Activated CD8-positive, alpha-beta memory T cell treated with anti-CD3 and anti-CD28 coated beads for 48 hours (primary cell): ENCODE results near the gene TTC28.

ENCODE experiments used
- DNase-seq, 3 experiments: peaks; one replicate each; pipeline ENCODE4 v3.0.0-alpha.2; 2020; ENCODE audit warnings: low read depth in 2 of 3, low spot score in 2 of 3

The TTC28 gene

GRCh38 chr22:27978317-27978716 lies 701.3 kb downstream of the TTC28 start:
- DNase-seq = no peak

- DNase-seq = no peak
These were observed 703.1 kb downstream of the TTC28 start for GRCh38 chr22:27976586-27976985.

- DNase-seq = no peak
These were observed 704.1 kb downstream of the TTC28 start for GRCh38 chr22:27975381-27976013.

- DNase-seq = no peak
These were observed 705.8 kb downstream of the TTC28 start for GRCh38 chr22:27973846-27974245.

- DNase-seq = no peak
These were observed 706.6 kb downstream of the TTC28 start for GRCh38 chr22:27972732-27973698.

GRCh38 chr22:27971926-27972325 lies 707.7 kb downstream of the TTC28 start:
- DNase-seq = no peak

GRCh38 chr22:27970596-27971220 lies 708.9 kb downstream of the TTC28 start:
- no peak for DNase-seq

- no peak for DNase-seq
These were observed 713.2 kb downstream of the TTC28 start for GRCh38 chr22:27966168-27967064.

DNA sequence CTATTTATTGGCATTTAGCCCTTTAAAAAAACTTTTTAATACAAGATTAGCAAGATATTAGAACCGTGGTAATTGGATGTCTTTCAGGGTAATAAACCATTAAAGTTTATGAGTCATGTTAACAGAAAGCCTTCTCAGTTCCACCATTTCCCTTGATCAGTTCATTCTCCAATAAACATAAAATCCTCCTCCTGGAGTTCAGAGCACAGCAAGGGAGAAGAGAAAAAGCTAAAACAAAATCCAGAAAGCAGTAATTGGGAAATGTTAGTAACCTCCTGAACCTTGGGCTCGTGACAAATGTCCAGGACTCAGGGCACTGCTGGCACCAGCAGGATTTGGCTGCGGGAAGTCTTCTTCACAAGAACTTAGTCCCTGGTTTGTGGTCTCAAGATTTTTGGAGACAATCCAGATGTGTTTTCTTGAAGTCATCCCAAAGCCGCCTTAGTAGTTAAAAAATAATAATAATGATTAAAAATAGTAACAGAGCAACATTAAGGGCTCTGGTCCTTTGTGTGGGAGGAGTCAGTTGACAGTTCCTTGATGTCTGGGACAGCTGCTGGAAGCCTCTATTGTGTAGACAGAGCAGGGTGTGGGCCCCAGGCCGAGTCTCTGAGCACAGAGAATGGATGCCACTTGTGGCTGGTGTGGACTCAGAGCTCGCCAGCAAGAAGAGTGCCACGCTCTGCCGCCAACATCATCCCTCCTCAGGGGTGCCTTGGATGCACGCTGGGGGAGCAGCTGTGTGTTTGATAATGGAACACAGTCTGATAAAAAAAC lies 717.2 kb downstream of the TTC28 start:
- DNase-seq = no peak

DNA sequence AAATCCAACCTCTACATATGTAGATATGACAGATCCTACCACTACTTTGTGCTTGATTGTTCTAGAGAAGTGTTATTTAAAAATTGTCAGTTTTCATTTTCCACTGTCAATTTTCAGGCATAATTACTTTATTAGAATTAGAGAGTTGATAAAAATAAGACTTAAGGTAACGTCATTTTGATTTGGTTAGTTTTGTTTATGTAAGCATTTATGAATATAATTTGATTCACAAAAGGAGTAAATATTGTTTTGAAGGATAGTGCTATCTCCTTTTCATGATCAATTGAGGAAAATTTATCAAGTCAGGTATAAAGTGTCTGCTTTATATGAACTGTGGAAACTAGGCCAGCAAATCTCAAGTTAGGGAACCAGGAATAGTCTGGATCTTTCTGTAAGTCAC lies 718.0 kb downstream of the TTC28 start:
- DNase-seq = no peak

GRCh38 chr22:27961182-27961581 lies 718.5 kb downstream of the TTC28 start:
- no peak for DNase-seq

DNA sequence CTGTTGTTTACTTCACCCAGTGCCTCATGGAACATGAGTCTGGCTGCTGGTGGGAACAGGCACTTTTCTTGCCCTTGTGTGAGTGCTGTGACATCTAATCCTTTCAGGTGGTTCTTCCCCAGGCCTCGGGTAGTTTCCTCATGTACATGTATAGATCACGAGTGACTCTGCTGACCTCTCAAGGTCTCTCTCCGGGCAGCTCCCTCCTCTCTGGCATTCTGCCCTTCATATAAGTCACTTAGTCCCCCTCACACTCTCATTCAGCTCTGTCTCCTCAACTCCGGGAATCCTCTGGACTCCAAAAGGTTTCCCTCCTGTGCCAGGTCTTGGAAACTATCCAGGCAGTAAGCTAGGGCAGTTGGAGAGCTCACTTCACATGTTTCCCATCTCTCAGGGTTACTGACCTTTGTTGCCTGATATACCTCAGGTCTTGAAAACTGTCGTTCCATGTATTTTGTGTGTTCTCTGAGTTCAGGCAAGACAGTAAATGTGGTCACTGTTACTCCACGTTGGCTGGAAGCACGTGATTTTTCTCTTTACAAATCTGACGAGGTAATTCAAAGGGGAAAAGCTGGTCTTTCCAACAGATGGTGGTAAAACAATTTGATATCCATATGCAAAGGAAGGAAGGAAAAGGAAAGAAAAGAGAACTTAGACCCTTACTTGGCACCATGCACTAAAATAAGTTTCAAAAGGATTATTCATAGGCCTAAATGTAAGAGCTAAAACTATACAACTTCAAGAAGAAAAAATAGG lies 720.1 kb downstream of the TTC28 start:
- no peak for DNase-seq

GRCh38 chr22:27952779-27953178 lies 726.9 kb downstream of the TTC28 start:
- no peak for DNase-seq

DNA sequence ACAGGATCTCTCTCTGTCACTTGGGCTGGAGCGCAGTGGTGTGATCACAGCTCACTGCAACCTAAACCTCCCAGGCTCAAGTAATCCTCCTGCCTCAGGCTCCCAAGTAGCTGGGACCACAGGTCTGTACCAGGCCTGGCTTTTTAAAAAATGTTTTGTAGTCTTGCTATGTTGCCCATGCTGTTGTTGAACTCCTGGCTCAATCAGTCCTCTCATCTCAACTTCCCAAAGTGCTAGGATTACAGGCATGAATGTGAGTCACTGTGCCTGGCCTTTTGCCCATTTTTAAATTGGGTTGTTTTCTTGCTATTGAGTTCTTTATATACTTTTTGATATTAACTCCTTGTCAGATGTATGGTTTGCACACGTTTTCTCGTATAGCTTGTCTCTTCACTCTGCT lies 727.5 kb downstream of the TTC28 start:
- no peak for DNase-seq

DNA sequence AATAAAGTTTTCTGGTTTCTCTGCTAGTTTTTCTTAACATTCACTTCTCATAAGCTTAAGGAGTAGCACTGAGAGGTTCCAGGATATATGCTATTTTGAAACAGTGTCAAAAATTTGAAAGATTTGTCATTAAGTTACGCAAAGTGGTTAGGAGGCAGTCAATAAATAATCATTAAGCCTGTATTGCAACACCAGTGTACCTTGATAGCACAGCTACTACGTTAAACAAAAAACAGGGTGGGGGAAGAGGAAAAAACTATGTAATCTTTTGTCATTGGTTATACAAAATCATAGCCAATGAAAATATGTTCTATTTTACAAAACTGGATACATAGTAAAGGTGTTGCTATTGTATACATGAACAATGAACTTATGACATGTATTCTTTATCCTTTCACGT lies 730.2 kb downstream of the TTC28 start:
- DNase-seq = no peak

GRCh38 chr22:27948569-27948968 lies 731.1 kb downstream of the TTC28 start:
- no peak for DNase-seq

DNA sequence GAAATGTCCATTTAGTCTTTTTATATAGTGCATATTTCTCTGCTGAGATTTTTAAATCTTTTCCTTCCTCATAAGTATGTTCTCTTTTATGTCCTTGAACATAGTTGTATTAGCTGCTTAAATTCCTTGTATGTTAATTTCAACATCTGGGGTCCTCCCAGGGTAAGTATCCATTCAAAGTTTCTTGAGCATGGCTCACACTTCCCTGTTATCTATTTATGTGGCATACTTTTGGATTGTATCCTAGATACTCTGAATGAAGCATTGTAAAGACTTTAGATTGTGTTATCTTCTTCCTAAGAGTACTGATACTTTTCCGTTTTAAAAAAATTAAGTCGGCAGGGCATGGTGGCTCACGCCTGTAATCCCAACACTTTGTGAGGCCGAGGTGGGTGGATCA lies 732.2 kb downstream of the TTC28 start:
- DNase-seq = no peak

DNA sequence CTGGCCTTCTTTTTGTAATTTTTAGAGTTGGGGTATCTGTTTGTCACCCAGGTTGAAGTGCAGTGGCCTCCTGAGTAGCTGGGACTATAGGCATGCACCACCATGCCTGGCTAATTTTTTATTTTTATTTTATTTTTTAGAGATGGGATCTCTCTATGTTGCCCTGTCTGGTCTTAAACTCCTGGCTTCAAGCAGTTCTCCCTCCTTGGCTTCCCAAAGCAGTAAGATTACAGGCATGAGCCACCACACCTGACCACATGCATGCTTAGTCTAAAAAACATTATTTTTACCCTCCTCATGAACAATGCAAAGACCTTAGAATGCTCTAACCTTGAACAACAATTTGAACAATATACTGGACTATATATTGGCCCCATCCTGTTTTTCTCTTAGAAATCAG lies 738.5 kb downstream of the TTC28 start:
- no peak for DNase-seq

- no peak for DNase-seq
These were observed 742.2 kb downstream of the TTC28 start for GRCh38 chr22:27937453-27937852.

GRCh38 chr22:27935897-27936296 lies 743.7 kb downstream of the TTC28 start:
- no peak for DNase-seq
